ENCODE data around the gene KREMEN1. TPM values are rescaled to one million over a fixed set of nuclear protein-coding genes. Genes with fewer than 3 reads are reported as not detected.

The KREMEN1 gene
- polyA plus RNA-seq, 1 of the 3 experiments (the other 2 are of a cell fraction): 10.0 TPM

DNA sequence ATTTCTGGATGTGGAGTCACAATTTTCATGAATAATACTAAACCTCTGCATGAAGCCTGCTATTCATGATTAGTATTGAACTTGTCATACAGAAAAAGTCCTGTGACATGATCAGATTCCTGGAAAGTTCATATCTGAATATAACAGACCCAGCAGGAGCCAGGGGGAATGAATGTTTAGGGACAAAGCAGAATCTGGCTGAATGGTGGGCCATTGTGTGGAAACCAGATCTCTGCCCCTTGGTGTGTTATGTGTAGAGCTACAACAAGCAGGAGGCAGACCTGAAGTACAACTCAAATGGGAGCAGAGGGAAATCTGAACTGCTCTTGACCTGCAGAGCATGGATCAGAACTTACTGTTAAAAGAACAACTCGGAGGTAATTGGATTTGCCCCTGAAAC lies 30.3 kb downstream of the KREMEN1 start (continued):
- TF ChIP-seq, protein P1, sequence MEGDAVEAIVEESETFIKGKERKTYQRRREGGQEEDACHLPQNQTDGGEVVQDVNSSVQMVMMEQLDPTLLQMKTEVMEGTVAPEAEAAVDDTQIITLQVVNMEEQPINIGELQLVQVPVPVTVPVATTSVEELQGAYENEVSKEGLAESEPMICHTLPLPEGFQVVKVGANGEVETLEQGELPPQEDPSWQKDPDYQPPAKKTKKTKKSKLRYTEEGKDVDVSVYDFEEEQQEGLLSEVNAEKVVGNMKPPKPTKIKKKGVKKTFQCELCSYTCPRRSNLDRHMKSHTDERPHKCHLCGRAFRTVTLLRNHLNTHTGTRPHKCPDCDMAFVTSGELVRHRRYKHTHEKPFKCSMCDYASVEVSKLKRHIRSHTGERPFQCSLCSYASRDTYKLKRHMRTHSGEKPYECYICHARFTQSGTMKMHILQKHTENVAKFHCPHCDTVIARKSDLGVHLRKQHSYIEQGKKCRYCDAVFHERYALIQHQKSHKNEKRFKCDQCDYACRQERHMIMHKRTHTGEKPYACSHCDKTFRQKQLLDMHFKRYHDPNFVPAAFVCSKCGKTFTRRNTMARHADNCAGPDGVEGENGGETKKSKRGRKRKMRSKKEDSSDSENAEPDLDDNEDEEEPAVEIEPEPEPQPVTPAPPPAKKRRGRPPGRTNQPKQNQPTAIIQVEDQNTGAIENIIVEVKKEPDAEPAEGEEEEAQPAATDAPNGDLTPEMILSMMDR (IDR thresholded peaks at IDR 0.05): no peak
- no peak for TF ChIP-seq FOXJ3 (CRISPR knock-in tag; IDR thresholded peaks at IDR 0.05)
- TF ChIP-seq, protein P2, sequence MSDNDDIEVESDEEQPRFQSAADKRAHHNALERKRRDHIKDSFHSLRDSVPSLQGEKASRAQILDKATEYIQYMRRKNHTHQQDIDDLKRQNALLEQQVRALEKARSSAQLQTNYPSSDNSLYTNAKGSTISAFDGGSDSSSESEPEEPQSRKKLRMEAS (IDR thresholded peaks at IDR 0.05; ENCODE audit: low read depth): no peak
- TF ChIP-seq MEF2A (IDR thresholded peaks at IDR 0.05; ENCODE audit: borderline replicate concordance, low read depth): no peak
- TF ChIP-seq, protein P3, sequence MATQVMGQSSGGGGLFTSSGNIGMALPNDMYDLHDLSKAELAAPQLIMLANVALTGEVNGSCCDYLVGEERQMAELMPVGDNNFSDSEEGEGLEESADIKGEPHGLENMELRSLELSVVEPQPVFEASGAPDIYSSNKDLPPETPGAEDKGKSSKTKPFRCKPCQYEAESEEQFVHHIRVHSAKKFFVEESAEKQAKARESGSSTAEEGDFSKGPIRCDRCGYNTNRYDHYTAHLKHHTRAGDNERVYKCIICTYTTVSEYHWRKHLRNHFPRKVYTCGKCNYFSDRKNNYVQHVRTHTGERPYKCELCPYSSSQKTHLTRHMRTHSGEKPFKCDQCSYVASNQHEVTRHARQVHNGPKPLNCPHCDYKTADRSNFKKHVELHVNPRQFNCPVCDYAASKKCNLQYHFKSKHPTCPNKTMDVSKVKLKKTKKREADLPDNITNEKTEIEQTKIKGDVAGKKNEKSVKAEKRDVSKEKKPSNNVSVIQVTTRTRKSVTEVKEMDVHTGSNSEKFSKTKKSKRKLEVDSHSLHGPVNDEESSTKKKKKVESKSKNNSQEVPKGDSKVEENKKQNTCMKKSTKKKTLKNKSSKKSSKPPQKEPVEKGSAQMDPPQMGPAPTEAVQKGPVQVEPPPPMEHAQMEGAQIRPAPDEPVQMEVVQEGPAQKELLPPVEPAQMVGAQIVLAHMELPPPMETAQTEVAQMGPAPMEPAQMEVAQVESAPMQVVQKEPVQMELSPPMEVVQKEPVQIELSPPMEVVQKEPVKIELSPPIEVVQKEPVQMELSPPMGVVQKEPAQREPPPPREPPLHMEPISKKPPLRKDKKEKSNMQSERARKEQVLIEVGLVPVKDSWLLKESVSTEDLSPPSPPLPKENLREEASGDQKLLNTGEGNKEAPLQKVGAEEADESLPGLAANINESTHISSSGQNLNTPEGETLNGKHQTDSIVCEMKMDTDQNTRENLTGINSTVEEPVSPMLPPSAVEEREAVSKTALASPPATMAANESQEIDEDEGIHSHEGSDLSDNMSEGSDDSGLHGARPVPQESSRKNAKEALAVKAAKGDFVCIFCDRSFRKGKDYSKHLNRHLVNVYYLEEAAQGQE (IDR thresholded peaks at IDR 0.05; ENCODE audit: low read depth, low read length): no peak
- no peak for TF ChIP-seq ELF1 (IDR thresholded peaks at IDR 0.05)

DNA sequence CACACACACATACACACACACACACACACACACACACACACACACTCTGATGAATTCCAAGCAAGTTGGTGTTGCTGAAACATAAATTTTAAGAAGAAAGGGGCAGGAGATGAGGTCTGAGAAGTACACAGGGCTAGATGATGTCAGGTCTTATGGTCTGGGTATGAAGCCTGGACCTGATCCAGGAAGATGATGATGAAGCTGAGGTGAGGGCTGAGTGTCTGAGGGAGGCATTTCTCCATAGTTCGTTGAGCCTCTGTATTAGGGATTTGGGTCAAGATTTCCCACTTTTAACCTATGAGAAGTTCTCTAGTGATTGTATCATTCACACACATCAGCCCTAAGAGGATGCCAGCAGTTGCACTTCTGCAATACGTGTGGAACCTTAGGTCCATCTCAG lies 32.6 kb downstream of the KREMEN1 start:
- peaks cover 5% of the 10 kb centered on the region for H3F3A ChIP-seq (replicated peaks; ENCODE audit: insufficient read depth)
- TF ChIP-seq, protein P2 (IDR thresholded peaks at IDR 0.05; ENCODE audit: low read depth): no peak
- TF ChIP-seq FOXM1 (IDR thresholded peaks at IDR 0.05; ENCODE audit: low read depth) (no peak), FOSL2 (IDR thresholded peaks at IDR 0.05; ENCODE audit: borderline replicate concordance, low read depth) (no peak), POLR2AphosphoS5 (IDR thresholded peaks at IDR 0.05; ENCODE audit: low read depth, low read length) (no peak), TCF12 (IDR thresholded peaks at IDR 0.05) (no peak)
- TF ChIP-seq, protein P4, sequence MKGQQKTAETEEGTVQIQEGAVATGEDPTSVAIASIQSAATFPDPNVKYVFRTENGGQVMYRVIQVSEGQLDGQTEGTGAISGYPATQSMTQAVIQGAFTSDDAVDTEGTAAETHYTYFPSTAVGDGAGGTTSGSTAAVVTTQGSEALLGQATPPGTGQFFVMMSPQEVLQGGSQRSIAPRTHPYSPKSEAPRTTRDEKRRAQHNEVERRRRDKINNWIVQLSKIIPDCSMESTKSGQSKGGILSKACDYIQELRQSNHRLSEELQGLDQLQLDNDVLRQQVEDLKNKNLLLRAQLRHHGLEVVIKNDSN (IDR thresholded peaks at IDR 0.05; ENCODE audit: borderline replicate concordance, low read depth): no peak
- TF ChIP-seq, protein P5, sequence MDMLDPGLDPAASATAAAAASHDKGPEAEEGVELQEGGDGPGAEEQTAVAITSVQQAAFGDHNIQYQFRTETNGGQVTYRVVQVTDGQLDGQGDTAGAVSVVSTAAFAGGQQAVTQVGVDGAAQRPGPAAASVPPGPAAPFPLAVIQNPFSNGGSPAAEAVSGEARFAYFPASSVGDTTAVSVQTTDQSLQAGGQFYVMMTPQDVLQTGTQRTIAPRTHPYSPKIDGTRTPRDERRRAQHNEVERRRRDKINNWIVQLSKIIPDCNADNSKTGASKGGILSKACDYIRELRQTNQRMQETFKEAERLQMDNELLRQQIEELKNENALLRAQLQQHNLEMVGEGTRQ (IDR thresholded peaks at IDR 0.05; ENCODE audit: borderline replicate concordance, low read depth, low read length): no peak
- H3K36me3 ChIP-seq (replicated peaks in 1 of 2; ENCODE audit: control insufficient read depth in 1 of 2, insufficient read depth in 2 of 2, low read length in 1 of 2): peaks cover 0 to 7% of the 10 kb centered on the region in 2 experiments
- H3K27me3 ChIP-seq (ENCODE audit: insufficient read depth): no peaks in the 10 kb centered on the region
- 66% methylated on average over 2 of the region's 2 CpGs for WGBS (ENCODE audit: low lambda C conversion rate)
- no peak overlapping the region for H3K4me3 ChIP-seq (ENCODE audit: low read depth in 2 of 2, low read length in 1 of 2)
- H3K9ac ChIP-seq: no peak overlapping the region
- POLR2A ChIA-PET: no interaction called here
- H4K20me1 ChIP-seq (ENCODE audit: insufficient read depth): no peaks in the 10 kb centered on the region
- no peaks in the 10 kb centered on the region for H3K9me3 ChIP-seq
- no peak for DNase-seq
- H3K9me2 ChIP-seq: no peaks in the 10 kb centered on the region
- H3K4me1 ChIP-seq (ENCODE audit: control insufficient read depth in 1 of 2, insufficient read depth in 2 of 2, low read depth in 1 of 2, low read length in 1 of 2): peaks cover 0 to 2% of the 10 kb centered on the region in 2 experiments; a peak in 1 of 4 replicates
- CTCF ChIA-PET: interaction anchor here (0.9 to 1.8 kb wide), 3 partner anchors 8 to 276 kb away, joined by 3 to 6 read pairs (median 5); no protein-coding TSS in a partner anchor
- H3K4me2 ChIP-seq: no peak overlapping the region
- H3K79me2 ChIP-seq (ENCODE audit: insufficient read depth): no peaks in the 10 kb centered on the region
- no peak overlapping the region for H3K27ac ChIP-seq (ENCODE audit: low read depth in 2 of 2, low read length in 1 of 2)
- no peak overlapping the region for H2AFZ ChIP-seq (ENCODE audit: low read depth)
